Measurements from ENCODE around the gene COL23A1. TPM values are rescaled to one million over a fixed set of nuclear protein-coding genes. Genes with fewer than 3 reads are reported as not detected.

Gene COL23A1
- total and polyA plus RNA-seq, 2 of the 8 experiments (the other 6 are each of a cell fraction or from before 2014, with no cell fraction given), result 3.1 to 4.7 TPM

- Histone ChIP-seq H3K14ac (ENCODE audit: insufficient read length) (no peak overlapping the region), H2BK15ac (ENCODE audit: low read length) (no peak overlapping the region), H2BK20ac (ENCODE audit: low read length) (no peak overlapping the region), H3K56ac (replicated peaks; ENCODE audit: insufficient read length, low read depth, low read length) (no peak overlapping the region), H4K5ac (ENCODE audit: insufficient read length, low read depth, low read length) (no peak overlapping the region), H4K91ac (replicated peaks; ENCODE audit: insufficient read length, low read length) (no peak overlapping the region), H3K18ac (ENCODE audit: extremely low read depth, low read length) (no peak overlapping the region), H3K23ac (ENCODE audit: insufficient read length) (no peak overlapping the region), H3K4ac (replicated peaks; ENCODE audit: insufficient read length, low read depth, low read length) (no peak overlapping the region), H3K4me3 (ENCODE audit: extremely low read depth in 1 of 4, insufficient read depth in 2 of 4, low read depth in 3 of 4, low read length in 4 of 4) (no peak overlapping the region), H3K23me2 (ENCODE audit: low read depth, low read length) (no peaks in the 10 kb centered on the region), H3K36me3 (ENCODE audit: control insufficient read depth in 2 of 4, insufficient read depth in 4 of 4, low read length in 3 of 4) (no peaks in the 10 kb centered on the region), H3K4me2 (ENCODE audit: insufficient read depth in 1 of 2, low read depth in 2 of 2, low read length in 2 of 2) (no peak overlapping the region), H3K27me3 (replicated peaks in 1 of 4; ENCODE audit: control insufficient read depth in 3 of 4, extremely low read depth in 1 of 4, insufficient read depth in 3 of 4, low read length in 3 of 4) (no peaks in the 10 kb centered on the region), H3K9ac (replicated peaks in 1 of 4; ENCODE audit: extremely low read depth in 1 of 4, low read depth in 3 of 4, low read length in 3 of 4) (no peak overlapping the region), H2BK5ac (ENCODE audit: low read depth, low read length) (no peak overlapping the region; the same call in 1 of the 2 replicates), H4K8ac (ENCODE audit: extremely low read depth, insufficient read depth, low read length) (no peak overlapping the region), H2BK120ac (replicated peaks; ENCODE audit: low read depth, low read length) (no peak overlapping the region), H4K20me1 (replicated peaks in 1 of 2; ENCODE audit: control insufficient read depth in 1 of 2, insufficient read depth in 2 of 2, low read length in 2 of 2) (peaks cover 0 to 2% of the 10 kb centered on the region in 2 experiments), H3K27ac (ENCODE audit: low read depth, low read length) (no peak overlapping the region), H3K9me3 (ENCODE audit: insufficient read depth in 2 of 2, low read depth in 1 of 2, low read length in 1 of 2) (peaks cover 15 to 17% of the 10 kb centered on the region in 2 experiments), H2AK5ac (ENCODE audit: low read depth, low read length) (no peak overlapping the region), H3K79me1 (ENCODE audit: low read depth, low read length) (peaks cover 4% of the 10 kb centered on the region; the same call in 1 of the 2 replicates), H2BK12ac (ENCODE audit: low read depth, low read length) (no peak overlapping the region), H3K4me1 (replicated peaks in 1 of 4; ENCODE audit: control insufficient read depth in 3 of 4, insufficient read depth in 4 of 4, low read length in 3 of 4) (peaks cover 0 to 6% (median 4%) of the 10 kb centered on the region in 4 experiments; a peak in 4 of 7 replicates), H3K79me2 (ENCODE audit: control insufficient read depth in 1 of 2, insufficient read depth in 2 of 2, low read length in 2 of 2) (no peaks in the 10 kb centered on the region), H2AFZ (ENCODE audit: low read length) (no peak overlapping the region)
- ChIA-PET POLR2A (ENCODE audit: partially characterized antibody) (interaction anchor here (0.8 to 1.0 kb wide), 2 partner anchors 10 to 254 kb away, joined by 3 read pairs; no protein-coding TSS in a partner anchor), CTCF (ENCODE audit: partially characterized antibody) (interaction anchor here (0.5 to 2.0 kb wide), 8 partner anchors 12 to 353 kb away, joined by 3 to 6 read pairs (median 4); partner anchors contain the start of gene COL23A1)
- WGBS, 2 experiments (ENCODE audit: extremely low coverage in 1 of 2, insufficient coverage in 1 of 2, insufficient read length in 1 of 2, insufficient replicate concordance in 2 of 2, low coverage in 1 of 2, low lambda C conversion rate in 2 of 2, missing lambda C conversion rate in 1 of 2), result 83% methylated on average over 24 of the region's 24 CpGs; no CpG with 5 or more reads in 1 of the 2 experiments
- FAIRE-seq, result no peak
- DNase-seq (ENCODE audit: low read depth in 1 of 2, low spot score in 2 of 2), result no peak
- no peak for TF ChIP-seq SRF (IDR thresholded peaks at IDR 0.05; ENCODE audit: low read depth, low read length)
- TF ChIP-seq FOSL1 (IDR thresholded peaks at IDR 0.05; ENCODE audit: insufficient read depth, low read depth, low read length), result no peak
- no peak for TF ChIP-seq POU5F1 (IDR thresholded peaks at IDR 0.05; ENCODE audit: low read depth, low read length)
- TF ChIP-seq HDAC2 (IDR thresholded peaks at IDR 0.05; ENCODE audit: borderline replicate concordance in 1 of 2, low read depth in 2 of 2, low read length in 2 of 2), result no peak
- no peak for TF ChIP-seq KDM5A (IDR thresholded peaks at IDR 0.05; ENCODE audit: low read length)
- no peak for TF ChIP-seq SIN3A (conservative IDR thresholded peaks at IDR 0.05 in 1 of 2, IDR thresholded peaks at IDR 0.05 in 1 of 2; ENCODE audit: low read depth in 1 of 2, low read length in 2 of 2)
- no peak for TF ChIP-seq ASH2L (IDR thresholded peaks at IDR 0.05; ENCODE audit: low read length)
- TF ChIP-seq BCL11A (IDR thresholded peaks at IDR 0.05; ENCODE audit: low read depth in 2 of 2, low read length in 2 of 2), result no peak
- TF ChIP-seq JUND (IDR thresholded peaks at IDR 0.05; ENCODE audit: low read length), result no peak
- TF ChIP-seq RFX5 (IDR thresholded peaks at IDR 0.05; ENCODE audit: borderline replicate concordance, low read depth, low read length), result no peak
- TF ChIP-seq SP2 (IDR thresholded peaks at IDR 0.05; ENCODE audit: low read length), result no peak
- no peak for TF ChIP-seq SIX5 (IDR thresholded peaks at IDR 0.05; ENCODE audit: low read depth, low read length)
- TF ChIP-seq BACH1 (IDR thresholded peaks at IDR 0.05; ENCODE audit: low read length), result no peak
Measured at GRCh38 chr5:178371362-178372111, 218.7 kb downstream of the COL23A1 start.

Data from H1 (cell line).